HepG2 (cell line): Measurements from ENCODE around the gene DUSP9. TPM values are rescaled to one million over a fixed set of nuclear protein-coding genes. Genes with fewer than 3 reads are reported as not detected.
A peak's percentile ranks its signal among the peaks of the same experiment; 100 is the strongest.

Experiments used
- ATF3 ChIP-seq: sonication (generic); formaldehyde crosslinking; IDR thresholded peaks from 2 replicates; pipeline ENCODE4 v1.4.0; 2020; ENCODE audit warnings: missing genetic modification reagents
- CBFB ChIP-seq: sonication (generic); formaldehyde crosslinking; IDR thresholded peaks from 2 replicates; pipeline ENCODE4 v1.4.0; 2020; ENCODE audit warnings: missing genetic modification reagents
- FOXK2 ChIP-seq: fragments of 450-650 bp; IDR thresholded peaks from 2 replicates; pipeline ENCODE4 v1.6.1; 2016
- GABPA ChIP-seq, 2 experiments: IDR thresholded peaks; 2 replicates each; pipeline ENCODE4 v1.6.1; 2011 to 2016; ENCODE audit warnings: low read depth in 2 of 2, low read length in 1 of 2, missing biosample characterization in 1 of 2, missing genetic modification characterization in 1 of 2
- HES4 ChIP-seq: sonication (generic); formaldehyde crosslinking; IDR thresholded peaks from 2 replicates; pipeline ENCODE4 v1.9.0; 2021; ENCODE audit warnings: mild to moderate bottlenecking, missing genetic modification reagents, borderline replicate concordance
- KDM1A ChIP-seq: IDR thresholded peaks from 2 replicates; pipeline ENCODE4 v1.6.1; 2016; ENCODE audit warnings: missing compliant biosample characterization
- RAD21 ChIP-seq: fragments of 450-650 bp; formaldehyde crosslinking; IDR thresholded peaks from 2 replicates; pipeline ENCODE4 v1.5.0; 2020; ENCODE audit warnings: mild to moderate bottlenecking
- SAFB2 ChIP-seq: sonication (generic); formaldehyde crosslinking; IDR thresholded peaks from 2 replicates; pipeline ENCODE4 v1.5.1; 2020; ENCODE audit warnings: missing genetic modification reagents, low read depth, mild to moderate bottlenecking, borderline replicate concordance
- TP53 ChIP-seq: sonication (generic); formaldehyde crosslinking; conservative IDR thresholded peaks from 2 replicates; pipeline ENCODE4 v1.4.0; 2020; ENCODE audit warnings: missing genetic modification reagents
- UBTF ChIP-seq: sonication (generic); formaldehyde crosslinking; IDR thresholded peaks from 2 replicates; pipeline ENCODE4 v1.4.0; 2020; ENCODE audit warnings: mild to moderate bottlenecking, missing genetic modification reagents
- ZNF276 ChIP-seq: sonication (generic); formaldehyde crosslinking; IDR thresholded peaks from 2 replicates; pipeline ENCODE4 v1.4.0; 2020; ENCODE audit warnings: mild to moderate bottlenecking, low read depth, missing genetic modification reagents
- ZNF362 ChIP-seq: sonication (generic); formaldehyde crosslinking; IDR thresholded peaks from 2 replicates; pipeline ENCODE4 v1.4.0; 2020; ENCODE audit warnings: missing genetic modification reagents, mild to moderate bottlenecking, borderline replicate concordance
- ZNF501 ChIP-seq: sonication (generic); formaldehyde crosslinking; IDR thresholded peaks from 2 replicates; pipeline ENCODE4 v1.5.1; 2020; ENCODE audit warnings: mild to moderate bottlenecking, moderate library complexity, missing genetic modification reagents
- ZNF652 ChIP-seq: IDR thresholded peaks from 2 replicates; pipeline ENCODE4 v1.6.1; 2016; ENCODE audit warnings: low read depth, borderline replicate concordance
- ZNF850 ChIP-seq: sonication (generic); formaldehyde crosslinking; conservative IDR thresholded peaks from 2 replicates; pipeline ENCODE4 v1.9.0; 2021; ENCODE audit warnings: mild to moderate bottlenecking, missing genetic modification reagents
- ZNF879 ChIP-seq: sonication (generic); formaldehyde crosslinking; IDR thresholded peaks from 2 replicates; pipeline ENCODE4 v1.8.1; 2023; ENCODE audit warnings: missing genetic modification reagents
- polyA plus RNA-seq, 8 experiments: library from polyadenylated mRNA; depleted of rRNA in 3 of 8; stranded (reverse) in 7 of 8; unstranded in 1 of 8; fragments of >200 nt; fragmentation: Illumina TruSeq in 4 of 8; extraction: Trizol in 4 of 8; gene quantifications; 2 replicates each; pipeline versions ENCODE4 v1.2.1 to v1.2.3, GENCODE V29; 2011 to 2016; ENCODE audit warnings: low read depth in 4 of 8, missing spikeins in 1 of 8, mixed read lengths in 1 of 8; ENCODE audit not compliant: insufficient read depth in 1 of 8
- total RNA-seq, 5 experiments: library from RNA; depleted of rRNA; stranded (reverse); fragments of >200 nt; fragmentation: Illumina TruSeq; extraction: Trizol; gene quantifications; 2 replicates each; pipeline ENCODE4 v1.2.3, GENCODE V29; 2016; ENCODE audit warnings: low read depth in 1 of 5
- TF ChIP-seq, protein P1 (sequence below): sonication (generic); formaldehyde crosslinking; IDR thresholded peaks from 2 replicates; pipeline ENCODE4 v1.4.0; 2020; ENCODE audit warnings: mild to moderate bottlenecking, missing genetic modification reagents
- TF ChIP-seq, protein P2 (sequence below): sonication (generic); formaldehyde crosslinking; IDR thresholded peaks from 2 replicates; pipeline ENCODE4 v1.4.0; 2020; ENCODE audit warnings: mild to moderate bottlenecking, missing genetic modification reagents
- TF ChIP-seq, protein P3 (sequence below): sonication (generic); formaldehyde crosslinking; IDR thresholded peaks from 2 replicates; pipeline ENCODE4 v1.5.0; 2020; ENCODE audit warnings: missing genetic modification reagents, mild to moderate bottlenecking, borderline replicate concordance

The DUSP9 gene
- total and polyA plus RNA-seq, 2 of the 13 experiments (the other 11 are each of a cell fraction or from before 2014, with no cell fraction given) = 235 to 435 TPM

DNA sequence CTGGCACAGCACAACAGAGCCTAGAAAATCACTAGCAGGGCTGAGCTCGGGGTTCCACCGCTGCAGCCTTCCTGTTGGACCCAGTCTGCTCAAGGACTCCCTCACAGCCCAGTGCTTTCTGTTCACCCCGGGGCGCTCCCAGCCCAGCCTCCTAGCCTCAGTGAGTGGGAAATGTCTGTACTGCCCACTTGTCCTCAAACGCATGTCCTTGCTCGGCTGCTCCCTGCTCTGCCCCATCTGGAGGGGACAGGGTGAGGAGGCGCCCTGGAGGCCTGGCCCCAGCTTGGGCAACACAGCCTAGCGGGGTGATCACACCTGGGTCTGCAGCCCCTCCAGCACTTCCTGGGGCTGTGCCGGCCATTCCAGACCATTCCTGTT lies 36.2 kb upstream of the DUSP9 start (continued):
- TF ChIP-seq, protein P1, sequence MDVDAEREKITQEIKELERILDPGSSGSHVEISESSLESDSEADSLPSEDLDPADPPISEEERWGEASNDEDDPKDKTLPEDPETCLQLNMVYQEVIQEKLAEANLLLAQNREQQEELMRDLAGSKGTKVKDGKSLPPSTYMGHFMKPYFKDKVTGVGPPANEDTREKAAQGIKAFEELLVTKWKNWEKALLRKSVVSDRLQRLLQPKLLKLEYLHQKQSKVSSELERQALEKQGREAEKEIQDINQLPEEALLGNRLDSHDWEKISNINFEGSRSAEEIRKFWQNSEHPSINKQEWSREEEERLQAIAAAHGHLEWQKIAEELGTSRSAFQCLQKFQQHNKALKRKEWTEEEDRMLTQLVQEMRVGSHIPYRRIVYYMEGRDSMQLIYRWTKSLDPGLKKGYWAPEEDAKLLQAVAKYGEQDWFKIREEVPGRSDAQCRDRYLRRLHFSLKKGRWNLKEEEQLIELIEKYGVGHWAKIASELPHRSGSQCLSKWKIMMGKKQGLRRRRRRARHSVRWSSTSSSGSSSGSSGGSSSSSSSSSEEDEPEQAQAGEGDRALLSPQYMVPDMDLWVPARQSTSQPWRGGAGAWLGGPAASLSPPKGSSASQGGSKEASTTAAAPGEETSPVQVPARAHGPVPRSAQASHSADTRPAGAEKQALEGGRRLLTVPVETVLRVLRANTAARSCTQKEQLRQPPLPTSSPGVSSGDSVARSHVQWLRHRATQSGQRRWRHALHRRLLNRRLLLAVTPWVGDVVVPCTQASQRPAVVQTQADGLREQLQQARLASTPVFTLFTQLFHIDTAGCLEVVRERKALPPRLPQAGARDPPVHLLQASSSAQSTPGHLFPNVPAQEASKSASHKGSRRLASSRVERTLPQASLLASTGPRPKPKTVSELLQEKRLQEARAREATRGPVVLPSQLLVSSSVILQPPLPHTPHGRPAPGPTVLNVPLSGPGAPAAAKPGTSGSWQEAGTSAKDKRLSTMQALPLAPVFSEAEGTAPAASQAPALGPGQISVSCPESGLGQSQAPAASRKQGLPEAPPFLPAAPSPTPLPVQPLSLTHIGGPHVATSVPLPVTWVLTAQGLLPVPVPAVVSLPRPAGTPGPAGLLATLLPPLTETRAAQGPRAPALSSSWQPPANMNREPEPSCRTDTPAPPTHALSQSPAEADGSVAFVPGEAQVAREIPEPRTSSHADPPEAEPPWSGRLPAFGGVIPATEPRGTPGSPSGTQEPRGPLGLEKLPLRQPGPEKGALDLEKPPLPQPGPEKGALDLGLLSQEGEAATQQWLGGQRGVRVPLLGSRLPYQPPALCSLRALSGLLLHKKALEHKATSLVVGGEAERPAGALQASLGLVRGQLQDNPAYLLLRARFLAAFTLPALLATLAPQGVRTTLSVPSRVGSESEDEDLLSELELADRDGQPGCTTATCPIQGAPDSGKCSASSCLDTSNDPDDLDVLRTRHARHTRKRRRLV = no peak
- TF ChIP-seq ZNF652 (CRISPR knock-in tag) (no peak), SAFB2 (CRISPR knock-in tag) (no peak), ATF3 (CRISPR knock-in tag) (no peak), TP53 (no peak), FOXK2 (no peak), CBFB (CRISPR knock-in tag) (no peak), RAD21 (CRISPR knock-in tag) (0 out of 2 replicates have a peak, but pooled peaks have one; percentile 1), ZNF276 (no peak), HES4 (no peak), ZNF879 (no peak), ZNF850 (no peak), UBTF (CRISPR knock-in tag) (no peak; the same call in 1 of the 2 replicates), KDM1A (CRISPR knock-in tag) (no peak), GABPA (IDR thresholded peaks at IDR 0.05; ENCODE audit: low read depth, low read length) (no peak), GABPA (CRISPR knock-in tag; IDR thresholded peaks at IDR 0.05; ENCODE audit: low read depth) (no peak), ZNF362 (CRISPR knock-in tag) (no peak), ZNF501 (CRISPR knock-in tag) (0 out of 2 replicates have a peak, but pooled peaks have one; percentile 12)
- TF ChIP-seq, protein P2, sequence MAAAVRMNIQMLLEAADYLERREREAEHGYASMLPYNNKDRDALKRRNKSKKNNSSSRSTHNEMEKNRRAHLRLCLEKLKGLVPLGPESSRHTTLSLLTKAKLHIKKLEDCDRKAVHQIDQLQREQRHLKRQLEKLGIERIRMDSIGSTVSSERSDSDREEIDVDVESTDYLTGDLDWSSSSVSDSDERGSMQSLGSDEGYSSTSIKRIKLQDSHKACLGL (CRISPR knock-in tag) = no peak
- TF ChIP-seq, protein P3, sequence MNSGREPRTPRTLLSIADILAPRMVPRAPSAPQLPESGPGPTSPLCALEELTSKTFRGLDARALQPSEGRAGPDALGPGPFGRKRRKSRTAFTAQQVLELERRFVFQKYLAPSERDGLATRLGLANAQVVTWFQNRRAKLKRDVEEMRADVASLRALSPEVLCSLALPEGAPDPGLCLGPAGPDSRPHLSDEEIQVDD (CRISPR knock-in tag) = no peak
